IPS DF 6.9 (cell line): Measurements from ENCODE around the gene CCT4.
"Not testable (repeated sequence)": the region's sequence is repeated elsewhere in the genome, so short reads cannot be mapped to it uniquely, and the experiment has no call there.

Experiments
- DNase-seq: peaks from one replicate; pipeline ENCODE4 v3.0.0-alpha.2; 2013; ENCODE audit warnings: low read depth, low spot score
- H3K27ac ChIP-seq: one replicate; pipeline ENCODE4 v1.5.1; 2013; ENCODE audit warnings: low read length, control low read depth
- H3K27me3 ChIP-seq: 2 replicates; pipeline ENCODE4 v1.6.1; 2013; ENCODE audit warnings: mild to moderate bottlenecking, low read length; ENCODE audit not compliant: control insufficient read depth, insufficient read depth
- H3K36me3 ChIP-seq: 2 replicates; pipeline ENCODE4 v1.6.1; 2013; ENCODE audit warnings: low read length; ENCODE audit not compliant: control insufficient read depth, insufficient read depth
- H3K4me1 ChIP-seq: 2 replicates; pipeline ENCODE4 v1.6.1; 2013; ENCODE audit warnings: low read length; ENCODE audit not compliant: control insufficient read depth, insufficient read depth
- H3K4me3 ChIP-seq: 2 replicates; pipeline ENCODE4 v1.5.1; 2013; ENCODE audit warnings: mild to moderate bottlenecking, low read length
- H3K9me3 ChIP-seq: 2 replicates; pipeline ENCODE4 v1.6.1; 2013; ENCODE audit warnings: low read length, inconsistent platforms; ENCODE audit not compliant: control insufficient read depth, insufficient read depth
- WGBS: extraction: QIAGEN DNeasy Blood & Tissue Kit; methylation state at CpG from one replicate; pipeline ENCODE4 v1.1.7; 2013; ENCODE audit warnings: mixed read lengths, missing lambda C conversion rate; ENCODE audit not compliant: insufficient read length, insufficient coverage; 5-methylcytosine and 5-hydroxymethylcytosine counted together

CCT4 gene, protein sequence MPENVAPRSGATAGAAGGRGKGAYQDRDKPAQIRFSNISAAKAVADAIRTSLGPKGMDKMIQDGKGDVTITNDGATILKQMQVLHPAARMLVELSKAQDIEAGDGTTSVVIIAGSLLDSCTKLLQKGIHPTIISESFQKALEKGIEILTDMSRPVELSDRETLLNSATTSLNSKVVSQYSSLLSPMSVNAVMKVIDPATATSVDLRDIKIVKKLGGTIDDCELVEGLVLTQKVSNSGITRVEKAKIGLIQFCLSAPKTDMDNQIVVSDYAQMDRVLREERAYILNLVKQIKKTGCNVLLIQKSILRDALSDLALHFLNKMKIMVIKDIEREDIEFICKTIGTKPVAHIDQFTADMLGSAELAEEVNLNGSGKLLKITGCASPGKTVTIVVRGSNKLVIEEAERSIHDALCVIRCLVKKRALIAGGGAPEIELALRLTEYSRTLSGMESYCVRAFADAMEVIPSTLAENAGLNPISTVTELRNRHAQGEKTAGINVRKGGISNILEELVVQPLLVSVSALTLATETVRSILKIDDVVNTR

DNA sequence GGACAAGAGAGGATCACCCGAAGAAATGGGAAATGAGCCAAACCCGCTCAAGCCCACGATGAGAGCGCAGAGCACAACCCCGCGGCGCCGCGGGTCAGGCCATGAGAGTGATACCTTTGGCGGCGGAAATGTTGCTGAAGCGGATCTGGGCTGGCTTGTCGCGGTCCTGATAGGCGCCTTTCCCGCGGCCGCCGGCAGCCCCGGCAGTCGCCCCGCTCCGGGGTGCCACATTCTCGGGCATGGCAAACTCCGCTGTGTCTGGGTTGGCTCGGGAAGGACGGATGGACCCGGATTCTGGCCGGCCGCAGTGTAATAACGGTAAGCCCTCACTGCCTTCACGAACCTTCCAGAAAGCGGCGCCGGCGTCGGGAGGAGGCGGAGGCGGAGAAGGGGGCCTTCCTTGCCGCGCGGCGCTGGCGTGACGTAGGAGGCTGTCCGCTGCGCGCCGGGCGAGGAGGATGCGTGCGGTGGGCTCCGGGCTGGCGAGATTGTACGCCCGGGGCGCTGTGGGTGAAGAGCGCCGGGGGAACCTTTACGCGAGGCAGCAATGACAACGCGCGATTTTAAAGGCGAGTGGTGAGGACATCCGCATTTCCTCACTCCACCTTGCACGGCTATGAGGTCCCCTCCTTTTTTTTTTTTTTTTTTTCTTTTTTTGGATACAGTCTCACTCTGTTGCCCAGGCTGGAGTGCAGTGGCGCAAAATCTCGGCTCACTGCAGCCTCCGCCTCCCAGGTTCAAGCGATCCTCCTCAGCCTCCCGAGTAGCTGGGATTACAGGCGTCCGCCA lies at the start of gene CCT4:
Gene CCT4, minus strand, starts transcription at position 390 of the 789 bp plus-strand sequence. Its CDS starts 149 bp downstream, at position 241.
- Histone ChIP-seq H3K9me3 (no peaks in the 10 kb centered on the region), H3K36me3 (peaks cover 5% of the 10 kb centered on the region), H3K4me3 (peak within 1 kb of the TSS; percentile 92), H3K27me3 (no peaks in the 10 kb centered on the region), H3K27ac (no peak within 1 kb of the TSS), H3K4me1 (no peaks in the 10 kb centered on the region)
- no CpG with 5 or more reads among the region's 74 CpGs for WGBS
- peak; percentile 50 for DNase-seq

DNA sequence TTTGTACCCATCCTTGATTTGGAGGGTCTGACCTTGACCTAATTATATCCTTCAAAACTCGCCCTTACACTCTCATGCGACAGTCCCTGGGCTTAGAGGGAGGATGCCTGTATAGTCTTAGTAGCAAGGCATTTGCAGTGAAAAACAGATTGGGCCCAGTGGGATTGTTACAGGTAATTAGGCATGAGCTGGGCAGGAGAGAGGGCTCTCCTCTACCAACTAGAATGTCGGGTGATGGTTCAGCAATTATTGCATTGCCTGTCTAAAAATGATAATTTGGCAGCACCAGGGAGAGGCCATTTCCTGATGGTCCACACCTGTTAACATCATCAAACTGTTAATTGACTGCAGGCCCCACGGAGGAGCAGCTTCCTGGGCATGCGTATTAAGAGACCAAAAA lies 49.4 kb upstream of the CCT4 start:
- Histone ChIP-seq H3K4me3 (no peak overlapping the region), H3K4me1 (no peaks in the 10 kb centered on the region), H3K36me3 (no peaks in the 10 kb centered on the region), H3K27me3 (no peaks in the 10 kb centered on the region), H3K9me3 (no peaks in the 10 kb centered on the region), H3K27ac (no peak overlapping the region)
- WGBS: no CpG with 5 or more reads among the region's 5 CpGs
- DNase-seq: no peak

DNA sequence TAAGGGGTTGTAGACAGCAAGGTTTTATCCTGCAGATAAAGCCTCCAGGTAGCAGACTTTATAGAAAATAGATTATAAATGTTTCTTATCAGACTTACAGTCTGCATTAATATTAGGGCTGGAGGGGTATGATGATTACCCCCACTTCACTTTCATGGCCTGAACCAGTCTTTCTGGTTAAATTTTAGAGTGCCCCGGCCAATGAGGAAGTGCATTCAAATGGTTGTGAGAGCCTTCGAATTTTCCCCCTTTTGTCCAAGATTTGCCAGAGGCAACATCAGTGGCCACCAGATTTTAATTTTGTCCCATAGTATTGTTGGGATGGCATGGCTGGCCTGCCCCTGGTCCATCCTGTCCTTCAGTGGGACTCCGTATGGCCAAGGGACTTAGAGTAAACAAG lies 48.6 kb upstream of the CCT4 start:
- no peaks in the 10 kb centered on the region for H3K36me3 ChIP-seq
- no peak overlapping the region for H3K27ac ChIP-seq
- H3K4me1 ChIP-seq: no peaks in the 10 kb centered on the region
- no peaks in the 10 kb centered on the region for H3K27me3 ChIP-seq
- no peaks in the 10 kb centered on the region for H3K9me3 ChIP-seq
- no peak for DNase-seq
- WGBS: no CpG with 5 or more reads among the region's 3 CpGs
- H3K4me3 ChIP-seq: no peak overlapping the region

DNA sequence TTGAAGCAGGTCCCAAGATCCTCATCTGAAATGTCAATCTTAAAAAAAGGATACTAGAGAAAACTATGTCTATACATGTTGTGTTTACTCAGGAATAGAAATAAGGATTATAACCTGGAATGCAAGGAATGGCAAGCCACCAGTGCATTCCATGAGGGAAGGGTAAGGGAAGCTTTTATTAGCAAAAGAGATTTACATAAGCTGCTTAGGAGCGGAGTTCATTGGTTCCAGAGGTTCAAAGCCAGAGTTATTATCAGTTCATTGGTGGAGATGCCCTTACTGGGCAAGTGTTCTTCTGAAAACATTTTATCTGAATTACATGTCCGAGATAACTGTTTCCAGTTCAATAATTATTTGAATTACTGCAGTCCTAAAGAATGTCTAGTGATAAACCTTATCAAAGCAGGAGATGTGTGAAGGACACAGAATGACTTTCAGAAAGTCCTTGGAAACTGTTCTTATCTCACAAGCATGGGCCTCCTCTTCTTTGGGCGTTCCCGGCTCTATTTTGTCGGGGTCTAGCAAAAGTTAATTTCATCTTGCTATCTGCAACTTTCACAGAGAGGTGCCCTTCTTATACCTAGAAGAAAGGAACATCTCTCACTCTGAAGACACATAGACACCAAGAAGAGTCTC lies 40.5 kb upstream of the CCT4 start:
- no peak for DNase-seq
- no peak overlapping the region for H3K27ac ChIP-seq
- H3K27me3 ChIP-seq: no peaks in the 10 kb centered on the region

DNA sequence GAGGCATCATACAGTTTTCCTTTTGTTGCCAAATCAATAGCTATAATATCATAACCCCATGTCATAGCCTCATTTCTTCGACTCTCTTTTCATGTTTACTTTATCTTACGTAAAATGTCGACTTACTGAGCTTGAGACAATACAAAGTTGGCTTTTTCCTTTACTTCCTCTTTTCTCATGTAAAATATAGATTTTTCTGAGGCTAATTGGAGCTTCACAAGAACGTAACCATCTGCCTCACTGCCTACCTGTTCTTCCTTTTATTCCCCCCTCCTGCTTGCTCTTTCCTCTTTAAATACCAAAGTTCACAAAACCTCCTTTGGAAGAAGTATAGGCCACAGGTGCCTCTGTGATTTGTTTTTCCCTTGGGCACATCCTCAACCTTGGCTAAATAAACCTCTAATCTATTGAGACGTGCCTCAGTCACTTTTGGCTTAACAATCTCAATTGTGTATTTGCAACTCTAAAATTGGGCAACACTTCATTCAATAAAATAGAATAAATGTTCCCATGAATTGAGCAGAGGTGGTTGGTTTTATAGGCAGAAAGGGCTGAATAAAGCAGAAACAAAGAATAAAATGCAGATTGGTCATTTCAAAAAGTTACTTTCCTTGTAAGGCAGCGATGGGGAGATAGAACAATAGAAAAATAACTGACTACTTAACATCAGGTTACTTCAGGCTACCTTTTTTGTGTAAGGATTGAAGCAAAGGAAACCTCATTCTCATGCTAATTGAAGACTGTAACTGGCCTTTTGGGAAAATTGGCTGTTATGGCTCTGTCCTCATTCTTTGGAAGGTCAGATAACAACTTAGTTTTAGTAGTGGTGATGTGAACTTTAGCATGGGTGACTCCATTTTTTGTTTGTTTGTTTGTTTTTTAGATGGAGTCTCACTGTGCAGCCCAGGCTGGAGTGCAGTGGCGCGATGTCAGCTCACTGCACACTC lies 38.3 kb upstream of the CCT4 start:
- WGBS: no CpG with 5 or more reads among the region's 8 CpGs
- H3K36me3 ChIP-seq: no peaks in the 10 kb centered on the region
- no peak overlapping the region for H3K4me3 ChIP-seq
- no peak for DNase-seq
- no peaks in the 10 kb centered on the region for H3K4me1 ChIP-seq
- no peaks in the 10 kb centered on the region for H3K27me3 ChIP-seq
- H3K9me3 ChIP-seq: no peaks in the 10 kb centered on the region
- H3K27ac ChIP-seq: no peak overlapping the region

More for the DNA sequence above, 40.5 kb upstream of the CCT4 start:
- no peaks in the 10 kb centered on the region for H3K4me1 ChIP-seq
- no CpG with 5 or more reads among the region's 5 CpGs for WGBS
- H3K4me3 ChIP-seq: no peak overlapping the region
- H3K36me3 ChIP-seq: no peaks in the 10 kb centered on the region
- H3K9me3 ChIP-seq: no peaks in the 10 kb centered on the region

DNA sequence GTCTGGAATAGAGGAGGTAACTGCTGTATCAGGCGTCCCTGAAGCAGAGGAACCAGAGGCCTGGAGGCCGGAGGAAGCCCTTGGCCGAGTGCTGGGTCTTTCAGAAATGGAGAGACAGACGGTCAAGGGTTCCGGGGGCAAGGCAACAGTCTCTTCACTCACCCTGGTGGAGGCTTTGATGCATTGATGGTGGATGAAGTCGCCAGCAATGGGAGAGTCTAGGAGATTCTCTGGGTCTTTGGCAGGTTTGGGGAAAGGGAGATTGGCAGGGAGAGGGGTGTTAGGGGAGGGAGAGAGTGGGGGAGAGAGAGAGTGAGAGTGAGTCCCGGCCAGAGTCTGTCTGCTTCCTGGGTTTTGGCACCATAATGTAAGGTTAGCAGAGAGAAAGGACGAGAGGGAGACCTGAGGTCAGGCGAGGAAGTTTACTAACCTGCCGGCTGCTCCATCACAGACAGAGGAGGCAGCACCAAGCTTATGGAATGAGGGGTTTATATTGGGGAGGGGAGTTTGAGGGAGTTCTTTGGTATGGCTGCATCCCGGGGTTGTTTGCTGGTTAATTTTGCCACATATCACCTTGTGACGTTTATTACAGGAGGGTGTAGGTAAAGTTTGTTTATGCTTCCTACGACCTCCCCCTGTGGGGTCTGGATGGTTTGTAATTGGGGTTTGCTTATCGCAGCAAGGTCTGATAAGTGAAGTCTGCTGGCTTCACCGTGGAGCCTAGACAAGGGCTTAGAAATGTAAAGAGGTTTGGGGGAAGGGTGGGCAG lies 36.6 kb upstream of the CCT4 start:
- H3K4me1 ChIP-seq: no peaks in the 10 kb centered on the region
- H3K27me3 ChIP-seq: no peaks in the 10 kb centered on the region
- H3K27ac ChIP-seq: no peak overlapping the region
- WGBS: no CpG with 5 or more reads among the region's 15 CpGs
- H3K9me3 ChIP-seq: no peaks in the 10 kb centered on the region
- DNase-seq: no peak
- no peaks in the 10 kb centered on the region for H3K36me3 ChIP-seq
- H3K4me3 ChIP-seq: no peak overlapping the region

DNA sequence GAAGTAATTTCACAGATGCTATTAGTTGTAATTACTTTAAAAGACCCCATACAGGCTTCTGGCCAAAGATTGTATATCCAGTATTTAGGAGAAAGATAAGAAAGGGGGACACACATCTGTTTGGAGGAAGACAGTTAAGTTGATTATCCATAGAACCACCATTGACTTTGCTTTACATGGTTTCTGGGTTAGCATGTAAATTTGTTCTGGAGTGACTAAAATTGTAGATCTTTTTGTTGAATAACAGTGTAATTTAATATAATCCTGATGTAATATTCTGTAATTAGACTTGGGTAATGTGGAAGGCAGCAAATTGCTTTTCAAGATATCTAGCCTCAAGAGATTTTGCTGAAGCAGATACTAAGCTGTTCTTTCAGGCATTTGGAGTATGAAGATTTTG lies 34.3 kb upstream of the CCT4 start:
- DNase-seq: no peak
- no peaks in the 10 kb centered on the region for H3K27me3 ChIP-seq
- no peaks in the 10 kb centered on the region for H3K4me1 ChIP-seq
- no peaks in the 10 kb centered on the region for H3K9me3 ChIP-seq
- no peak overlapping the region for H3K27ac ChIP-seq
- H3K36me3 ChIP-seq: no peaks in the 10 kb centered on the region
- no peak overlapping the region for H3K4me3 ChIP-seq

DNA sequence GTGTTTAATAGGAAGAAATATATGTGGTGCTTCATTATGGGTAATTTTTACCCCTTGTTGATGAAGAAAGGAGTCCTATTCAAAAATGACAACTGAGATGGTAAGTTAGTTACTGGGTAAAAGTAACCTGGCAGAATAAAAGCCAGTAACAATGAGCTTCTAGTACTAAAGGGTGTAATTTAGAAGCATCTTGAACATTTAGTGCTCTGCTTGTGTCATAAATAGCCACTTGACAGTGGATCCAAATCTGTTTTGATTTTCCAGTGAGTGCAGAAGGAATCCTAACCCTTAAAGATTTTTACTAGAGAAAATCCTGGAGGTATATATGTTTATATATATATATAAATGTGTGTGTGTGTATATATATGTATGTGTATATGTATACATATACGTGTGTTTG lies 32.1 kb upstream of the CCT4 start:
- DNase-seq: no peak
- Histone ChIP-seq H3K27me3 (no peaks in the 10 kb centered on the region), H3K27ac (no peak overlapping the region), H3K36me3 (no peaks in the 10 kb centered on the region), H3K4me1 (no peaks in the 10 kb centered on the region), H3K4me3 (no peak overlapping the region), H3K9me3 (no peaks in the 10 kb centered on the region)
- no CpG with 5 or more reads among the region's 1 CpG for WGBS

DNA sequence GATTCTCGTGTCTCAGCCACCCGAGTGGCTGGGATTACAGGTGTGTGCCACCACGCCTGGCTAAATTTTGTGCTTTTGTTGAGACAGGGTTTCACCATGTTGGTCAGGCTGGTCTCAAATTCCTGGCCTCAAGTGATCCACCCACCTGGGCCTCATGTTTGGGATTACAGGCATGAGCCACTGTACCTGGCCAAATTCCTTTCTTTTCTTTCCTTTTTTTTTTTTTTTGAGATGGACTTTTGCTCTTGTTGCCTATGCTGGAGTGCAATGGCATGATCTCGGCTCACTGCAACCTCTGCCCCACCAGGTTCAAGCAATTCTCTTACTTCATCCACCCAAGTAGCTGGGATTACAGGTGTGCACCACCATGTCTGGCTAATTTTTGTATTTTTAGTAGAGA lies 26.3 kb upstream of the CCT4 start:
- H3K4me3 ChIP-seq, H3K27ac ChIP-seq, H3K4me1 ChIP-seq, H3K27me3 ChIP-seq, H3K36me3 ChIP-seq, H3K9me3 ChIP-seq, DNase-seq: not testable (repeated sequence)
- WGBS: no CpG with 5 or more reads among the region's 4 CpGs
